NCI-H82 treated with DMSO at 0.1 percent for 48 hours (cell line): ENCODE data around the gene CACNA2D1.
A peak's percentile ranks its signal among the peaks of the same experiment; 100 is the strongest.
"Not testable (repeated sequence)": the region's sequence is repeated elsewhere in the genome, so short reads cannot be mapped to it uniquely, and the experiment has no call there.

Source experiments
- DNase-seq: peaks from one replicate; lab custom pipeline; 2025; ENCODE audit not compliant: unreplicated experiment; lab: John Stamatoyannopoulos, UW

The CACNA2D1 gene

DNA sequence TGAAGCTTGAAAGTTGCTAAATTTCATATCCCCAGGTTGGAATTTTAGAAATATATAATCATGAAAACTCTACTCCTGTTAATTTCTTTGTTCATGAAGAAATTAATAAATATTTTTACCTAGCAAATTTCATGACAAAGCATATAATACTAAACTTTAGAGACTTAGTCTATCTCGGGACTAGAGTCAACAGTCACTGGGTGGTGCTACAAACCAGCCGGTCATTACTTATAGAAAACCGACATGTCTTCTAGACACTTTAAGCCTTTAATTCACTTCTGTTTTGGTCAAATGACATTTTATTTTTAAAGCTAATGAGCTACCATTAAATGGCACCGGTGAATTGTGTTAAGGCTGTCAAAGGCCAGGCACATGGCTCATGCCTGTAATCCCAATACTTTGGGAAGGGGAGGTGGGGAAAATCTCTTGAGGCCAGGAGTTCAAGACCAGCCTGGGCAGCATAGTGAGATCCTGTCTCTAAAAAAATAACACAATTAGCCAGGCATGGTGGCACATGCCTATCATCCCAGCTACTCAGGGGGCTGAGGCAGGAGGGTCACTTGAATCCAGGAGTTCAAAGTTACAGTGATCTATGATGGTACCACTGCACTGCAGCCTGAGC, 270.1 kb downstream of the CACNA2D1 start:
- no peak for DNase-seq

DNA sequence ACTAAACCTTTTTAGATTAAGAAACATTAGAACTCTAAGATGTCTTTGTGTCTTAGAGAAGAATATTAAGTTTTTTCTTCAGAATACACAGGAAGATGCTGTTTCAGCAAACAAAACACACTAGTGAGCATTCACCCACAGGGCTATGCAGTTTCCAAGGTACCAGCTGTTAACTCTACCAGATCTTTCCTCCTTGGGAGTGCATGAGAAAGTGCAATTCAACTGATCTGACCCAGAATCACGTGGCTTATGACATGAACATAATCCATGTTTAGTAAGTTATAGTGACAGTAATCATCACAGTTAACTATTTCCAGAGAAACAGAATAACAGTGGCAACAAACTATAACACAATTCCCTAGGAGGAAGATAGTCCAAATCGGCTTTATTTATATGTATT, 270.7 kb downstream of the CACNA2D1 start:
- no peak for DNase-seq

DNA sequence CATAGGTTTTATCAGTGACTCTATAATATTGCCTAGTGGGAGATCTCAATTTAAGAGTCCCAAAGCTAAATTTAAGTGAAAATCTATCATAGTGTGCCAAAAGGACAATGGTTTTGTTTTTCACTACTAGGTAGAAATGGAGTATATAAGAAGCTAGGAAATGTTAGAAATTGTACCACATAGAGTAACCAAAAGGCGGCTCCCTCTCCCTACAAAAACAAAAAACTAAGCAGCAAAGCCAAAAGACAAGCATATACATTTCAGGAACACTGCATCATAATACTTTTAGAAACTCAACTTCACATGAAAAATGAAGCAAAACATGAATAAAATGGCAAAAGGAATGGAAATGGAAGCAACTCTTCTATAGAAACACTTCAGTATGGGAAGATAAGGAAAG, 271.6 kb downstream of the CACNA2D1 start:
- no peak for DNase-seq

DNA sequence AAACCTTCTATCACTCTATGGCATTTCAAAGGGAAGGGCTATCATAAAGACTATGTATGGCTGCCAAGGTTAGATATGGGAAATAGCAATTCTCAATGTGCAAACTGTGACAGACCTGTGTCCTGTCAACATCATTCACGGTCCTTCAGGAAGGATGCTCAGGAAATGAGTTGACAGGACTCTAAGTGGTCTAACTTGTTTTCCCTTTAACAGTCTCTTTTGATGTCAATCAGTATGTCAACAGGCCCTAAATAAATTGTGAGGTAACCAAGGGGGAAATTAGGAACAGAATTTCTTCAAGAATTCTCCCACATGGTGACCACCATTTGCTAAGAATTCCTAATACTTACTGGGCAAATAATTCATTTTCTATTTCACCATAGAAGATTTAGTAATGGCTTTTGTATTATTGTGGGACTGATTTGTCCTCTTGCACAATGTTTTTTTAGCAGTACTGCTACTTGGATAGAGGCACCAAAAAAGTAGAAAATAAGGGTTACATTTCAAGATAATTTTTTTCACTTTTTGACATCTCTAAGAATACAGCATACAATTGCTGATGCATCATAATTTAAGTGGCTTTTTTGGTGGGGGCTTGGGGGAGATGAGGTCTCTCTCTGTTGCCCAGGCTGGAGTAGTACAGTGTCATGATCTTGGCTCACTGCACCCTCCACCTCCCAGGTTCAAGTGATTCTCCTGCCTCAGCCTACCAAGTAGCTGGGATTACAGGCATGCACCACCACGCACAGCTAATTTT, 275.8 kb downstream of the CACNA2D1 start:
- no peak for DNase-seq

DNA sequence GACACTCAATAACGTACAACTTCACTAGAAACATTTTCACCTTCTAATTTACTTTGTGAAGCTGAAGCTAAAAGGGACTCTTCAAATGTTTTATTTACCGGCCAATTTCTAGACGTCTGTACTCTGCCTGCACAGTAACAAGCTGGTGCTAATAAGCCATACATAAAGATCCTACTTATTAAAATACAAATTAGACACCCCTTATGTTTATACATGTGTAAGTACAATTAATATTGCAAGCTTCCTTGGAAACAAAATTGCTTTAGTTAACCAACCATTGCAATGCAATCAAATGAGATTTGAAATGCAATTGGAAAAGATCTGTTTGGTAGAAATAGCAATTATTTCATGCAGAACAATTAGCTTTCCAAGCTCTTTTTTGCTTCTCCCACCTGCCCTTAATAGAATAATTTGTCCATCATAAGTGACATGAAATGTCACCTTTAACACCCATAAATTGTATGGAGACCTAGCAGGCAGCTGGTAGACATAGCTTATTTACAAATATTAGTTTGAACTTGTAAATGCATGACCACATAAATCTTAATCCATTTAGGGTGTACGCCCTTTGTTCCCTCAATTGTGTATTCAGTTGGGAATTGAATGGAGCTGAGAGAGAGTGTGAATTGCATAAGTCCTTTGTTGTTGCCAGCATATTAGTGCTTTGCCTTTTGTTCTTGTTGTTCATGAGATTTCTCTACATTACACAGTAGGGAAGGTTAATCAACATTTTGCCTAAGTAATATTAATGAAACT, 277.1 kb downstream of the CACNA2D1 start:
- DNase-seq = peak; percentile 71

DNA sequence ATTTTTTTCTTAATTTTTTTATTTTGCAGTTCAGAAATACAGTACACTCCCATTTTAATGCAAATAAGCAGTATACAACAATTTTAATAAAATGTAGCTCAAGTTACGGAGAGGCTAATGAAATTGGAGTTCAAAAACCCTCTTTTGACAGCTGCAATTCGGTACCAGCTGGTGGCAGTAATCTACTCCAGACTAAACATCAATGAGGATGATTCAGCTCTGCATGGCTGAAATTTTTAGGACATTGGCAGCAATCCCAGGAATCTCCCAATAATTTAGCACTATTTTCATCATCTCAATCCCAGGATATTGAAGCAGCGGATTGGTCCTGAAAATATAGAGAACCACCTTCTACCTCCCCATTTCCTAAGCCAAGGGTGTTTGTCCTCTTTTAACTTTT, 278.8 kb downstream of the CACNA2D1 start:
- DNase-seq = no peak

DNA sequence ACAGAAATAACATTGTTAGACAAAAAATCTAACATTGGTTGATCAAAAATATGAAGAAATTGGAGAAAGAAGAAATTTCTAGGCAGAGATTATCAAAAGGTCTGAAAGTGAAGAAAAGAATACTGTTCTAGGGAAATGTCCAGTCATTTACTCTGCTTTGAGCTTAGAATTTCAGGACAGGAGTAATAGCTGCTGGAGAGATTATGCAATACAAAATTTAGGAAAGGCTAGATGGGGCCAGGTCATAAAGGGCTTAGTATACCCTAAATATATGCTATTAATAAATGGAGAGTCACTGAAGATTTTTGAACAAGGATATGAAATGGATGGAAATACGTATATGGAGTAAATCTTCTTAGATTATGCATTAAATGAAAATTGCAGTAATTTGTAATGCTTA, 279.2 kb downstream of the CACNA2D1 start:
- no peak for DNase-seq

DNA sequence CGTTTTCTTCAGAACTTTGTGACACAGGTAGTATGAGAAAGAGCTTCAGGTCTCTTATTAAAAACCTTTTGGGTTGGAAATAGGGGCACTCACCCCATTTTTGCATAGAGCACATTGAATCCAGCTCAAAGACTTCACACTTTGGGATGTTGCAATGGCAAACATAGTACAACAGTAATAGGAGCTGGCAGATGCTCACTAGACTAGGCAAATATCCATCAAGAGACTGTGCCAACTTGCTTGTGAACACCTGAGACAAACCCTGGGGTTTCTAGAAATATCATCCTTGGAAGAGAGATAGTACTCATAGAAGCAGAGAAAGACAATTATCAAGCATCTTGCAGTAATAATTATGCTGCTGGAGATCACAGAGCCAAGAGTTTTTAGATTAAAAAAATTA, 280.0 kb downstream of the CACNA2D1 start:
- DNase-seq = no peak

DNA sequence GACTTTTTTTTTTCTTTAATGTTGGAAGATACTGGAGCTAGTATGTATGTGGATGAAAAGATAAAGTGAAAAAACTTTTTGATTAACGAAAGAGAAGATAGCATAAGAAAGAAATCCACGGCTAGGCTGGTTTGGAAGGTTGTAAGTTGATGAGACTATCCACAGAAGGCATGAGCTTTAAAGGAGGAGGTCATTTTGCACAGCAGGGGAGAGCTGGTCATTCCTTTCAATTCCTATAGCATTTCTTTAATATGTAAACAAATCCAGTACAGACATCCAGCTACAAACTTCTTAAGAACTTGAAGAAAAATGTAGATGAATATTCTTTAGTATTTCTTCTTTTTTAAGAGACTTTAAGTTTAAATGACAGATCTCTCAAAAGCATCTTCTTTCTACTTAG, 281.3 kb downstream of the CACNA2D1 start:
- DNase-seq = no peak

DNA sequence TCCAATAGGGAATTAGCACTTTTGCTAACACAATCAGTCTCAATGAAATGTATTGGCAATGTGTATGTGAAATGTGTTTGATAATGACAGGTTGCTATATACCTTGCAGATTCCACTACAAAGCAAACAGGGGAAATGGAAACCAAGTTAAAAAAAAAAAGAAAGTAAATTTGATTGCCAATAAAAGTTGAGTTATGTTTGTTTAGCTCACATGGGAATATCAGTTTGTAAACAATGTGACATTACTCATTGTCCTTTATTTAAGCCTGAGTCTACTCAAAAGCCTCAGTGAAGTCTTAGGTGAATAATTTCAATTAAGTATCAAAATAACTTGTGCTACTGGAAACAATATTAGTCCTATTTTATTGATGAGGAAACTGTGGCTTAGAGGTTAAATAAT, 285.2 kb downstream of the CACNA2D1 start:
- no peak for DNase-seq

DNA sequence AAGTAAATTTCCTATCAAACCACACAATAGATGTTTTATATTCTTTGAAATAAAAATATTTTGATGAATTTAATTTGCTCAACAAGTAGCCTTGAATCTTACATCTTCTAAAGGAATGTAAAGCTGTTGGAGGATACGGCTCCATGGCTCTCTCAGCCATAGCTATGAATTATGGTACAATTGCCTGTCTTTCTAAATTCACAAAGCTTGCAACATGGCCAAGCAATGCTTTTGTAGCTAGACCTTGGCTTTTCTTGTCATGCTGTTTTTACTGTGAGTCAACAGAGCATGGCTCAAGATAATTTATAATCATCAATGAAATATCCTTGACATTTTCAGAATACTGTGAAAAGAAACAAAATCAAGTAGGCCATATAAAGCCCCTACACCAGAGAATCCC, 286.7 kb downstream of the CACNA2D1 start:
- DNase-seq = no peak

DNA sequence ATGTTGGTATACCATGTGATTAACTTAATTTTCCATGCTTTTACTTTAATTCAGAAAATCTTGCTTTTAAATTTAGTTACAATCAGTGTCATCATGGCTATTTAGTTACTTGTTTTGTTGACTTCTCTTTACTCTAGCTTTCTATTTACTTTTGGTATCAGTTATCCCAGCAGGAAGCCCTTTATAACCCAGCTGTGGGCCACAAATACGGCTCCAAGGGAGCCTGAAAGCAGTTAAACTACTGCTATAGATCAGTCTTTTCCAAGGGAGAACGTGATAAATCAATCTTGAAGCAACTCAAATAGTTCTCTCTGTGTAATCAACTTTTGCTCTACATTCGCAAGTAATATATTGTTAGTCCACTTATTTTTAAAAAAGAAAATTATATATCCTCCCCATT, 287.4 kb downstream of the CACNA2D1 start:
- DNase-seq = no peak

DNA sequence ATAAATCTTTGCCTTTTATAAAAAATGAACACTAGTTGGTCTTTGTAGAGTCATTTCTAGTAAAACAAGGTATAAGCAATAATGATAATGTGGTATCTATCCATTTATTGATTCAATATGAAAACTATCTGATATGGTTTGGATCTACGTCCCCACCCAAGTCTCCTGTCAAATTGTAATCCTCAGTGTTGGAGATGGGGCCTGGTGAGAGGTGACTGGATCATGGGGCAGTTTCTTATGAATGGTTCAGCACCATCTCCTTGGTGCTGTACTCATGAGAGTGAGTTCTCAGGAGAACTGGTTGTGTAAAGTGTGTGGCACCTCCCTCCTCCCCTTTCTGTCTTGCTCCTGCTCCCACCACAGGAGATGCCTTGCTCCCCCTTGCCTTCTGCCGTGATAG, 288.8 kb downstream of the CACNA2D1 start:
- peak; percentile 58 for DNase-seq

DNA sequence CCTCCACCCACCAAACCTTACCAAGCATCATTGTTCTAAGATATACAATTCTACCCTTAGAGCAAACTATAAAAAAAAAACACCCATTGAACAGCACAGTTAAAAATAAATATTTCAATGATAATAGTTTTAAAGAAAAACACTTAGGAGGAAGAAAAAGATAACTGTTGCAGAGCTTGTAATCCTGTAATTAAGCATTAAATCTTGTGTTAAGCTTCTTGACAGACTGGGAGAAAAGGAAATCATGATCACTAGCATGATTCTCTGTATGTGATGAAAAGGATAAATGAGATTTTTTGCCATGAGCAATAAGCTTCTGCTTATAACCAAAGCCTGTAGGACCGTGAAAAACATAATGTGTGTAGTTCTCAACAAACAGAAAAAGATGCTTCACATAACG, 289.8 kb downstream of the CACNA2D1 start:
- DNase-seq = peak; percentile 81

DNA sequence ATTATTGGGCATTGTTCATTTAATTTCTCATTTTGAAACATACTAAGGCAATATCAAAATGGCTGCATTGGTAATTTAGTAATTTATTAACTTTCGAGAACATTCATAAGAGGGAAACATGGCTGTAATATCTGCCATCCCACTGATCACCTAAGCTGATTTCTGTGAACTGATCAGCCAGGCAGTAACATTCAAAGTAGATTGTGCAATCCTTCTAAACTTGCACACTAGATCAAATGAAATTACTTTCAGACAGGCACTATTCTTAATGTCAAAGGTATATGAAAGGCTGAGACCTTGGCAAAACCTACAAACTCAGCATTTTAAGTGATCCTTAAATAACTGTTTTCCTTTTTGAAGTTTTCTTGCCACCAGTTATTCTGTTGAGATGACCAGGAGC, 290.7 kb downstream of the CACNA2D1 start:
- DNase-seq = peak; percentile 19

DNA sequence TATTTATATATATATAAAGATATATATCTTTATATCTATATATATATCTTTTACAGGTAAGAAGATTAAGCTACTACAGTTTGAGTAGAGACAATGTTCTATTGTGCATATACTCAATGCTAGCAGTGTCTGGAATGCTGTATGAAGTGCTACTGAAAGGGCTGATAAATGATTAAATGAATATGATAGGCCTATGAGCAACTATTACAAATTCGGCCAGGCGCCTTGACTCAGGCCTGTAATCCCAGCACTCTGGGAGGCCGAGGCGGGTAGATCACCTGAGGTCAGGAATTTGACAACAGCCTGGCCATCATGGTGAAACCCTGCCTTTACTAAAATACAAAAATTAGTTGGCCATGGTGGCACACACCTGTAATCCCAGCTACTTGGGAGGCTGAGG, 297.1 kb downstream of the CACNA2D1 start:
- DNase-seq = no peak

DNA sequence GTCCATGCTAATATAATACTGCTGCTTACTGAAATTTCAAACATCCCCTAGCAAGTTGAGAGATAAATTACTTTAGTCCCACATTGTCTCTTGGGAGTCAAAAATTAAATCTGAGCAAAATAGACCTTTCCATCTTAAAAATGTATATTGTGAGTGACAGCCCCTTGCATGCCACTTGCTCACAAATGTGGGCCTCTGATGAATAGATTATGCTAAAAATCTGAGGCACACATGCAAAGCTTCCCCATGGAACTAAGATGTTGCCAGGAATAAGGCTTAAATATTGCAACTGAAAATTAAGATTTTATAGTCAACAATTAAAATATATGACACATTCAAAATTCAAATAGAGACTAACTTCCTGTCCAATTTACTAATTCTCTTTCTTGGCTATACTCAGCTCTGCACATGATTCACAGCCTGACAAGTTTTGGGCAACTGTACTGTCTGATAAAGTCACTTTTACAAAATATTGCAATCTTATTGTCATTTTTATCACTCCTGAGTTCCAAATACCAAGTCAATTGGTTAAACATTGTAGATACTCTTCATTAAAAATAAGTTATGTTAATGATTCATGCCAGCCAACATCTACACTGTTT, 301.2 kb downstream of the CACNA2D1 start:
- no peak for DNase-seq

DNA sequence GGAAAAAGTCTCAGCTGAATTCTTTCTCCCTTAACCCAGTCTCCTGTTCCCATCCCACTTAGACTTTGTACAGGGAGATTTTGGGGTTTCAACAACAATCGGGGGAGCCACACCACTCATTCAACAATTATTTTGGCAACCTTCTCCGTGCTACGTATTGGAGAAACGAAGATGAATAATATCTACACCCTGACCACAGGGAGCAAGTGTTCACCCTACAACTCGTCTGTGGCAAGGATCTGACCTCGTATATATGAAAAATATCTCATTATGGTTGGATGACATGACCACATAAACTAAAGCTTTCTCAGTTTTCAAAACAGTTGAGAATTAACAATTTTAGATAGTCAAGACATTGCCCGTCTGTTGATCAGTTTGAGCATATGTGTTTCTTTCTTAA, 302.1 kb downstream of the CACNA2D1 start:
- no peak for DNase-seq

DNA sequence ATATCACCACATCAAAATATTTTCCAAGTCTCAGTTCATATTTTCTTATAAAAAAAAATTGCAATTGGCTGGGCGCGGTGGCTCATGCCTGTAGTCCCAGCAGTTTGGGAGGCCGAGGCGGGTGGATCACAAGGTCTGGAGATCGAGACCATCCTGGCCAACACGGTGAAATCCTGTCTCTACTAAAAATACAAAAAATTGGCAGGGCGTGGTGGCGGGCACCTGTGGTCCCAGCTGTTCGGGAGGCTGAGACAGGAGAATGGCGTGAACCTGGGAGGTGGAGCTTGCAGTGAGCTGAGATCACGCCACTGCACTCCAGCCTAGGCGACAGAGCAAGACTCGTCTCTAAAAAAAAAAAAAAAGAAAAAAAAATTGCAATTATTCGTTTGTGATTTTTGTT, 303.0 kb downstream of the CACNA2D1 start:
- not testable (repeated sequence) for DNase-seq

DNA sequence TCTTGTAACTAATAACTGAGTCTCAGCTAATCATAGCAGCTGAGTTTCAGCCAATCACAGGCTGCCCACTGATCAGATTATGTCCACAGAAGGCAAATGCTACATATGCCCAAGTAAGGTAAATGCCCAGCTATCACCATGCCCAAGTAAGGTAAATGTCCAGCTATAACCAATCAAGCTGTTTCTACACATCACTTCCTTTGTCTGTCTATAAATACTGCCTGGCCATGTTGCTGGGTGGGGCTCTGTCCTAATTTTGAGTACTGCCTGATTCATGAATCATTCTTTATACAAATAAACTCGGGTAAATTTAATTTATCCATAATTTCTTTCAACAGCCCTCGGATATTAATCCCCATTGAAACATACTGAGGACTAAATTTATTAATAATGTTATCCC, 312.4 kb downstream of the CACNA2D1 start:
- DNase-seq = no peak

DNA sequence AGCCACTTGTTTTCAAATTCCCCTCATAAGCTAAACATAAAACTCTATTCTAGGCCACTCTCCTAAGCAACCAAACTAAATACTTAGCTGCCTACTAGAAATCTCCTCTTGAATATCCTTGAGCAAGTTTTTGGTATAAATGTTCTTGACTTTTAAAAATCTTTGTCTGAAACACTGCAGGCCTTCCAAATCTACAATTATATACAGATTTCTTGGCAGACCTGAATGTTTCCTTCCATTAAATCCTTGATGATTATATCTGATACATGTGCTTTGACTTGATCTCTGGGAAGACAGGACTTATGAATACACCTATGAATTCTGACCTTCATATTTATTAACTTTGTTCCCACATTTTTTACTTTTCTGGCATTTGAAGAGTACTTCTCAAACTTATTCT, 314.5 kb downstream of the CACNA2D1 start:
- no peak for DNase-seq

DNA sequence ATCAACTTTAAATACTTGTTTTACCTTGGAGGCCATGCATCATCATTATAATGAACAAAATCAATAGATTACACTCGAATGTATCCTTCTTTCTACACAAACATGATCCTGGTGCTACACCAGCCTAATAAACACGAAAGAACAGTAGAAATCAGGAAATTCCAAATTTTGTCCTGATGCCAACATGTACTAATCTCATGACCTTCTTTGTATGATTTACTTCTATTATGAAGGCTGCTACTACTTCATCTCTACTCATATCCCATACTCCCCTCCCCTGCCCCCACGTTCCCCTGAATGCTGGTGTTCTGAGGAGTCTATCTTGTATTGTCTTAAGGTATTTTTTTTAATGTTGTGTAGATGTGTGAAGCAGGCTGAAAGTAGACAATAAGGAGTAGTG, 315.0 kb downstream of the CACNA2D1 start:
- DNase-seq = no peak
